Hematopoietic multipotent progenitor cell treated with erythropoietin and hydrocortisone succinate and interleukin-3 and kit ligand, for 4 days (in vitro differentiated cells): ENCODE measurements around the gene ZFY.
"Not testable (repeated sequence)": the region's sequence is repeated elsewhere in the genome, so short reads cannot be mapped to it uniquely, and the experiment has no call there.

Experiments
- DNase-seq: peaks from one replicate; pipeline ENCODE4 v3.0.0-alpha.2; 2015

ZFY gene

GRCh38 chrY:2979283-2979682 lies 44.1 kb downstream of the ZFY start:
- DNase-seq: no peak

GRCh38 chrY:2984491-2984890 lies 49.3 kb downstream of the ZFY start:
- no peak for DNase-seq

- DNase-seq: not testable (repeated sequence)
Measured at GRCh38 chrY:2987178-2987577, 52.0 kb downstream of the ZFY start.

GRCh38 chrY:2997369-2997768 lies 62.2 kb downstream of the ZFY start:
- not testable (repeated sequence) for DNase-seq

GRCh38 chrY:3002190-3002589 lies 67.0 kb downstream of the ZFY start:
- no peak for DNase-seq

- peak; percentile 71 for DNase-seq
Measured at GRCh38 chrY:3002680-3003515, 67.7 kb downstream of the ZFY start.

- peak; percentile 34 for DNase-seq
Measured at GRCh38 chrY:3003516-3003830, 68.3 kb downstream of the ZFY start.

- DNase-seq: peak; percentile 42
Measured at GRCh38 chrY:3003846-3004245, 68.7 kb downstream of the ZFY start.

GRCh38 chrY:3006031-3006430 lies 70.8 kb downstream of the ZFY start:
- peak; percentile 65 for DNase-seq

- no peak for DNase-seq
Measured at GRCh38 chrY:3007967-3008366, 72.8 kb downstream of the ZFY start.

GRCh38 chrY:3012226-3012625 lies 77.0 kb downstream of the ZFY start:
- DNase-seq: peak; percentile 41

- peak; percentile 48 for DNase-seq
Measured at GRCh38 chrY:3016594-3016993, 81.4 kb downstream of the ZFY start.

GRCh38 chrY:3018546-3018945 lies 83.4 kb downstream of the ZFY start:
- no peak for DNase-seq

- no peak for DNase-seq
Measured at GRCh38 chrY:3019584-3019983, 84.4 kb downstream of the ZFY start.

- no peak for DNase-seq
Measured at GRCh38 chrY:3021176-3021575, 86.0 kb downstream of the ZFY start.

GRCh38 chrY:3023606-3024005 lies 88.4 kb downstream of the ZFY start:
- no peak for DNase-seq

GRCh38 chrY:3025357-3025756 lies 90.2 kb downstream of the ZFY start:
- DNase-seq: no peak
